ENCODE data around the gene CTNNAL1. TPM values are rescaled to one million over a fixed set of nuclear protein-coding genes. Genes with fewer than 3 reads are reported as not detected.

Gene CTNNAL1
- total RNA-seq, 1 donor from 2014 or later, result 11.5 TPM

Other genes starting within 250 kb of the CTNNAL1 start
- 0.17 TPM in 2 replicates for gene ACTL7B, start 157.5 kb downstream of the CTNNAL1 start, total RNA-seq
- not detected in 2 replicates for gene ACTL7A, start 151.2 kb downstream of the CTNNAL1 start, total RNA-seq
- gene ELP1, start 79.4 kb downstream of the CTNNAL1 start, total RNA-seq, result 27.9 and 32.9 TPM in 2 replicates
- gene ABITRAM, start 79.1 kb downstream of the CTNNAL1 start, total RNA-seq, result 11.0 and 11.1 TPM in 2 replicates
- 26.9 and 30.5 TPM in 2 replicates for gene TMEM245, start 106.4 kb upstream of the CTNNAL1 start, total RNA-seq
- gene FRRS1L, start 153.8 kb upstream of the CTNNAL1 start, total RNA-seq, result not detected in 2 replicates

All from T-helper 1 cell treated with Interleukin-12 subunit alpha and Interleukin-12 subunit beta and Interleukin-4 antibody, amounts not matched to agents 30 ng/mL and 1 ng/mL, for 36 hours (primary cell).